ENCODE data around the gene MSRB2.

The MSRB2 gene

GRCh38 chr10:23055424-23056185 is 39.8 kb upstream of the MSRB2 start:
- no peak for TF ChIP-seq CTCF (IDR thresholded peaks at IDR 0.05)

DNA sequence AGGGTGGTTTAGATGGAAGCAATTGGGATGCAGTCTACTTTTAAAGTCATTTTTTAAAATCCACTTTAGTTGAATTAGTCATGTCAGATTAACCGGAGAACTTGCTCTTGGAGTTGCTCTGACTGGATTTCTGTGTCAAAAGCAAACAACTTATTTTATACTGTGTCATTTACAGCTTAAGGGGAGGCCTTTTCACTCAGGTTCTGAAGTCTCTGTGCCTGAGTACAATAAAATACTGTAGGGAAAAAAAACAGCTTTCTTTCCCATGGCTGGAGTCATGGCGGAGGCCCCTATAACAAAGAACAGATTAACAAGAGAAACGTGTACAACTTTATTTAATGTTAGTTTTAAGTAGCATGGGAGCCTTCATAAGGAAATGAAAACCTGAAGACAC is 39.2 kb upstream of the MSRB2 start:
- no peak for TF ChIP-seq CTCF (IDR thresholded peaks at IDR 0.05)

GRCh38 chr10:23058366-23058765 is 37.0 kb upstream of the MSRB2 start:
- no peak for TF ChIP-seq CTCF (IDR thresholded peaks at IDR 0.05)

- TF ChIP-seq CTCF (IDR thresholded peaks at IDR 0.05): no peak
Observed at GRCh38 chr10:23060918-23061317, 34.5 kb upstream of the MSRB2 start.

DNA sequence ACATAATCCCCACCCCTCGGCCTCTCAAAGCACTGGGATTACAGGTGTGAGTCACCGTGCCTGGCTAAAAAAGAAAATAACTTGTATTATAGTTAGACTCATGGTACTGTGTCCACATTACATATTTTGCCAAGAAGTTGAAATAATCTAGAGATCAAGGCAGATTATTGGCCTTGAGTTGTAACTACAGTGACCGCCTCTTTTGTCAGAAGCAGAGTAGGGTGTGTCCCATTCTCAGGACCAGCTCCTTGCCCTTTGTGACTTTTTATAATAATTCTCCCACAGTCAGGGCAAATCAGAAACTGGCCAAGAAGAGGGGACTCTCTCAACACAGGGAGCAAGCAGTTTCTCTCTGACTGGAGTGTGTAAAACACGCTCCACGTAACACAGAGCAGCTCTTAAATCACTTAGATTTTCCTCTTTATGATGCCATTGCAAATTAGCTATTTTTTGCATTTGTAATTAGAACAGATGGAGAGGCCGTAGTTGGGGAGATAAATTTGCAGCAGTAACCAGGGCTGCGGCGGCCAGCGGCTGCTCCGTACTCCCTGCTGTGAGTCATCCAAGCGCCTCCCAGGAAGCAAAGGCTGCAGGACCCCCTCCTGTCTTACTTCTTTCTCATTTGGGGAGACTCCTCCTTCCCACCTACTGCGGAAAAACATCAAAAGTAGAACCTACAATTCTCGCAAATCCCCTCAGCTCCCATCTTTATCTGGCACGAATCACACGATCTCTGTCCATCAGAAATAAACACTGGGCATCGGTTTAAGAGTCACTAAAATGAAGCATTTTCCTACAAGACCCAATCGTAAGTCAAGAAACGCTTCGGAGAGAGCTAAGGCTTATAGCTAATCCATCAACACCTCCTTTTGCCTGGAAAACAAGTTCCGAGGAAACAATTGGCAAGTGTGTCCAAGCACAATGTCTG is 32.1 kb upstream of the MSRB2 start:
- no peak for TF ChIP-seq CTCF (IDR thresholded peaks at IDR 0.05)

- TF ChIP-seq CTCF (IDR thresholded peaks at IDR 0.05): no peak
Observed at GRCh38 chr10:23063973-23064812, 31.2 kb upstream of the MSRB2 start.
